Neural progenitor cell (in vitro differentiated cells): ENCODE data around the gene SPAG8. TPM values are rescaled to one million over a fixed set of nuclear protein-coding genes. Genes with fewer than 3 reads are reported as not detected.

Source experiments
- DNase-seq: peaks from one replicate; pipeline ENCODE4 v3.0.0-alpha.2; 2016; ENCODE audit warnings: low spot score
- H2AFZ ChIP-seq: fragments of 200-600 bp; sonication (generic); replicated peaks from 2 replicates; pipeline ENCODE4 v1.6.1; 2016; ENCODE audit warnings: antibody characterized with exemption
- H3F3A ChIP-seq: fragments of 200-600 bp; sonication (generic); 2 replicates; pipeline ENCODE4 v1.6.1; 2016; ENCODE audit warnings: antibody characterized with exemption, low read depth
- H3K27ac ChIP-seq: fragments of 200-600 bp; sonication (generic); 2 replicates; pipeline ENCODE4 v1.5.1; 2016; ENCODE audit warnings: mild to moderate bottlenecking
- H3K27me3 ChIP-seq: fragments of 200-600 bp; sonication (generic); 2 replicates; pipeline ENCODE4 v1.6.1; 2016; ENCODE audit warnings: mild to moderate bottlenecking, moderate library complexity
- H3K36me3 ChIP-seq: fragments of 200-600 bp; sonication (generic); 2 replicates; pipeline ENCODE4 v1.5.1; 2016
- H3K4me1 ChIP-seq: fragments of 200-600 bp; sonication (generic); 2 replicates; pipeline ENCODE4 v1.6.1; 2016; ENCODE audit warnings: mixed run types
- H3K4me2 ChIP-seq: fragments of 200-600 bp; sonication (generic); 2 replicates; pipeline ENCODE4 v1.6.1; 2016
- H3K4me3 ChIP-seq: fragments of 200-600 bp; sonication (generic); 2 replicates; pipeline ENCODE4 v1.5.1; 2016
- H3K79me2 ChIP-seq: fragments of 200-600 bp; sonication (generic); 2 replicates; pipeline ENCODE4 v1.6.1; 2016; ENCODE audit warnings: low read depth
- H3K9ac ChIP-seq: fragments of 200-600 bp; sonication (generic); 2 replicates; pipeline ENCODE4 v1.6.1; 2016
- H3K9me3 ChIP-seq: fragments of 200-600 bp; sonication (generic); 2 replicates; pipeline ENCODE4 v1.5.1; 2016; ENCODE audit warnings: low read depth
- H4K20me1 ChIP-seq: fragments of 200-600 bp; sonication (generic); 2 replicates; pipeline ENCODE4 v1.6.1; 2016; ENCODE audit warnings: low read depth
- H3K27ac Mint-ChIP-seq: 3 replicates; pipeline ENCODE4 v1.8.0; 2021; ENCODE audit warnings: mixed read lengths
- H3K27me3 Mint-ChIP-seq: 2 replicates; pipeline ENCODE4 v1.8.0; 2022; ENCODE audit warnings: low read depth, mild to moderate bottlenecking, inconsistent platforms, moderate library complexity, mixed read lengths; ENCODE audit not compliant: insufficient read depth
- H3K36me3 Mint-ChIP-seq: 3 replicates; pipeline ENCODE4 v1.8.0; 2021; ENCODE audit warnings: mixed read lengths
- H3K4me1 Mint-ChIP-seq: 3 replicates; pipeline ENCODE4 v1.8.0; 2021; ENCODE audit warnings: mixed read lengths
- H3K4me3 Mint-ChIP-seq: 3 replicates; pipeline ENCODE4 v1.8.0; 2021; ENCODE audit warnings: mild to moderate bottlenecking, moderate library complexity, mixed read lengths
- H3K9me3 Mint-ChIP-seq: 3 replicates; pipeline ENCODE4 v1.8.0; 2020; ENCODE audit warnings: mixed read lengths
- CTCF ChIP-seq: fragments of 200-600 bp; sonication (generic); IDR thresholded peaks from 2 replicates; pipeline ENCODE4 v1.5.1; 2017; ENCODE audit warnings: antibody characterized with exemption, mild to moderate bottlenecking
- EZH2 ChIP-seq: fragments of 200-600 bp; sonication (generic); IDR thresholded peaks from 2 replicates; pipeline ENCODE4 v1.6.1; 2017; ENCODE audit warnings: antibody characterized with exemption, mild to moderate bottlenecking, moderate library complexity
- EZH2phosphoT487 ChIP-seq: fragments of 200-600 bp; sonication (generic); IDR thresholded peaks from 2 replicates; pipeline ENCODE4 v1.6.1; 2017; ENCODE audit warnings: antibody characterized with exemption
- total RNA-seq: library from RNA; depleted of rRNA; stranded (reverse); fragments of >200 nt; gene quantifications from 2 replicates; pipeline ENCODE4 v1.2.3, GENCODE V29; 2015; ENCODE audit warnings: low replicate concordance

SPAG8 gene
- total RNA-seq, 1 donor from 2014 or later: 1.6 TPM

GRCh38 chr9:35797311-35798109 is 14.6 kb downstream of the SPAG8 start:
- no peak overlapping the region for H3K4me3 Mint-ChIP-seq
- H3K27ac Mint-ChIP-seq: no peak overlapping the region

GRCh38 chr9:35795695-35796094 is 16.4 kb downstream of the SPAG8 start:
- H3F3A ChIP-seq: no peaks in the 10 kb centered on the region
- no peaks in the 10 kb centered on the region for H3K9me3 ChIP-seq
- no peak overlapping the region for H3K9ac ChIP-seq
- H3K27me3 Mint-ChIP-seq: peaks cover 4% of the 10 kb centered on the region
- H3K9me3 Mint-ChIP-seq: no peaks in the 10 kb centered on the region
- no peak for DNase-seq
- H3K36me3 Mint-ChIP-seq: no peaks in the 10 kb centered on the region
- no peaks in the 10 kb centered on the region for H3K27me3 ChIP-seq
- no peaks in the 10 kb centered on the region for H3K79me2 ChIP-seq
- H3K27ac Mint-ChIP-seq: no peak overlapping the region
- no peak overlapping the region for H3K4me3 ChIP-seq
- no peak overlapping the region for H2AFZ ChIP-seq
- H3K27ac ChIP-seq: no peak overlapping the region
- H4K20me1 ChIP-seq: no peaks in the 10 kb centered on the region
- no peak overlapping the region for H3K4me2 ChIP-seq
- H3K4me1 ChIP-seq: peaks cover 4% of the 10 kb centered on the region
- peaks cover 14% of the 10 kb centered on the region for H3K4me1 Mint-ChIP-seq
- no peak overlapping the region for H3K4me3 Mint-ChIP-seq
- H3K36me3 ChIP-seq: no peaks in the 10 kb centered on the region
- TF ChIP-seq CTCF (no peak), EZH2phosphoT487 (no peak), EZH2 (no peak)

More at GRCh38 chr9:35797311-35798109, 14.6 kb downstream of the SPAG8 start:
- Histone ChIP-seq H2AFZ (no peak overlapping the region), H3K9me3 (no peaks in the 10 kb centered on the region), H4K20me1 (no peaks in the 10 kb centered on the region), H3K4me3 (no peak overlapping the region), H3K79me2 (no peaks in the 10 kb centered on the region), H3K4me2 (no peak overlapping the region), H3K36me3 (no peaks in the 10 kb centered on the region), H3K4me1 (no peaks in the 10 kb centered on the region), H3F3A (no peaks in the 10 kb centered on the region), H3K27ac (no peak overlapping the region), H3K27me3 (no peaks in the 10 kb centered on the region), H3K9ac (no peak overlapping the region)
- no peaks in the 10 kb centered on the region for H3K9me3 Mint-ChIP-seq
- DNase-seq: no peak
- peaks cover 5% of the 10 kb centered on the region for H3K36me3 Mint-ChIP-seq
- TF ChIP-seq EZH2 (no peak), EZH2phosphoT487 (no peak), CTCF (no peak)
- H3K27me3 Mint-ChIP-seq: peaks cover 2% of the 10 kb centered on the region
- peaks cover 9% of the 10 kb centered on the region for H3K4me1 Mint-ChIP-seq

GRCh38 chr9:35793461-35793860 is 18.6 kb downstream of the SPAG8 start:
- peak overlapping the region; percentile 47 for H3K4me3 Mint-ChIP-seq
- H3K27me3 Mint-ChIP-seq: peaks cover 6% of the 10 kb centered on the region
- no peaks in the 10 kb centered on the region for H3K9me3 Mint-ChIP-seq
- Histone ChIP-seq H3K9ac (no peak overlapping the region), H3F3A (peaks cover 6% of the 10 kb centered on the region), H3K4me2 (no peak overlapping the region), H2AFZ (no peak overlapping the region), H3K4me1 (peaks cover 8% of the 10 kb centered on the region), H3K36me3 (no peaks in the 10 kb centered on the region), H3K79me2 (no peaks in the 10 kb centered on the region), H4K20me1 (no peaks in the 10 kb centered on the region), H3K27ac (no peak overlapping the region), H3K4me3 (no peak overlapping the region), H3K27me3 (no peaks in the 10 kb centered on the region), H3K9me3 (no peaks in the 10 kb centered on the region)
- peaks cover 21% of the 10 kb centered on the region for H3K4me1 Mint-ChIP-seq
- TF ChIP-seq CTCF (no peak), EZH2phosphoT487 (no peak), EZH2 (no peak)
- no peak overlapping the region for H3K27ac Mint-ChIP-seq
- DNase-seq: no peak
- no peaks in the 10 kb centered on the region for H3K36me3 Mint-ChIP-seq
